ENCODE results near the gene KXD1. TPM values are rescaled to one million over a fixed set of nuclear protein-coding genes. Genes with fewer than 3 reads are reported as not detected.
"Not testable (repeated sequence)": the region's sequence is repeated elsewhere in the genome, so short reads cannot be mapped to it uniquely, and the experiment has no call there.

The KXD1 gene, protein sequence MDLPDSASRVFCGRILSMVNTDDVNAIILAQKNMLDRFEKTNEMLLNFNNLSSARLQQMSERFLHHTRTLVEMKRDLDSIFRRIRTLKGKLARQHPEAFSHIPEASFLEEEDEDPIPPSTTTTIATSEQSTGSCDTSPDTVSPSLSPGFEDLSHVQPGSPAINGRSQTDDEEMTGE
- total RNA-seq, result 16.4 TPM

DNA sequence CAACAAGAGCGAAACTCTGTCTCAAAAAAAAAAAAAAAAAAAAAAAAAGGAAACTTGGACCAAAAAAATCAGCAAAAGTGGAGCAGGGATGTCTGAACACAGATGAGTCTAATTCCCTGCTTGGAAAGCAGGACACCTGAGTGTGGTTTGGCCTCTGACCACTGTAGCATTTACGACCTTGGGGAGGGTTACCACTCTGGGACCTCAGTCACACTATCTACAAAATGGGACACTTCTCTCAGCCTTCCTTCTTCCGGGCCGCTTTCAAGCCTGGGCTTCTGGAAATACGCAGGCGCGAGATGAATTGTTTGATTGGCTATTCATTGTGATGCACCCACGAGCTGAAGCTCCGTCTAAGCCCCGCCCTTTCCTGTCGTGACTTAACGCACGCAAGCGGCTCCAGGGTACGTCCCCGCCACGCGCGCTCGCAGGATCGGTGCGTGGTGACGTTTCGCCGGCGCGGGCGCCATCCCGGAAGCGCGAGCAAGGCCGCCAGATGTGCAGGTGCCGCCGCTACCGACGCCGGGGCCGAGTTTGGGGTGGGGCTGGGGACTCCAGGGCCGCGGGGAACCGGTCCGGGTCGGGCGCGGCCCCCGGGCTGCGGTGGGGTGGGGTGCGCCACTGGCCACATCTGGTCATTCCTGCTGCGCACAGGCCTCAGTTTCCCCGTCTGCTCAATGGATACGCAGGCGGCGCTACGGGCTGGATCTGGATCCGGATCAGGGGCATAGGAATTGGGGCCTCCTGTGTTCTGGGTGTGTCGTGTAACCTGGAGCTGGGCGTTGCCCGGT lies at the start of gene KXD1:
KXD1 (plus strand) TSS at position 460 of the 791 bp plus-strand sequence. CDS start 4,187 bp downstream, outside the sequence.
- DNase-seq, result peak; percentile 95

DNA sequence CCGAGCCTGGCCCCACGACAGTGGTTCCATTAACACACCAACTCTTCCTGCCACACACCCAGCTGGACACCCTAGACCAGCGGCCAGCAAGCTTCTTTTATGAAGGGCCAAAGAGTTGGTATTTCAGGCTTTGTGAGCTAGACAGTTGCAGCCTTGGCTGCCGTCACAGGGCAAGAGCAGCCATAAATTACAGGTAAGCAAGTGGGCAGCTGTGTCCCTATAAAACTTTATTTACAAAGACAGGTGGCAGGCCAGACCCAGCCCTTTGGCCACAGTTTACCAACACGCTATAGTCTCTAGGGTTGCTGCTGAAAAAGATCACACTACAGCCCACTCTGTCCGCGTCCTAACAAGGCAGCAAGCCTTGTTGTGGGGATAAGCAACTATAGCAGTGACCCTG lies 49.1 kb upstream of the KXD1 start:
- DNase-seq, result no peak

DNA sequence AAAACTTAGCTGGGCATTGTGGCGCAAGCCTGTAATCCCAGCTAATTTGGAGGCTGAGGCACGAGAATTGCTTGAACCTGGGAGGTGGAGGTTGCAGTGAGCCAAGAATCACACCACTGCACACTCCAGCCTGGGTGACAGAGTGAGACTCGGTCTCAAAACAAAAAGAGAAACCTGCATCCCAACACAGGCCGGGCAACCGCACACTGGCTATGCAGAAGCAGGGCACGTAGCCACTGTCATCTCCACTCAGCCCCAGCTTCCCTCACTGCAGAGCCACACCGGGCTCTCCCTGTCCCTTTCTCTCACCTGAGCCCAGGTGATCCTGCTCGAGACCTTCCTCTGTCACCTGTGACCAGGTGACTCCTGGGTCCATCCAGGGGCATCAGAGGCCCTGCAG lies 47.5 kb upstream of the KXD1 start:
- DNase-seq, result no peak

DNA sequence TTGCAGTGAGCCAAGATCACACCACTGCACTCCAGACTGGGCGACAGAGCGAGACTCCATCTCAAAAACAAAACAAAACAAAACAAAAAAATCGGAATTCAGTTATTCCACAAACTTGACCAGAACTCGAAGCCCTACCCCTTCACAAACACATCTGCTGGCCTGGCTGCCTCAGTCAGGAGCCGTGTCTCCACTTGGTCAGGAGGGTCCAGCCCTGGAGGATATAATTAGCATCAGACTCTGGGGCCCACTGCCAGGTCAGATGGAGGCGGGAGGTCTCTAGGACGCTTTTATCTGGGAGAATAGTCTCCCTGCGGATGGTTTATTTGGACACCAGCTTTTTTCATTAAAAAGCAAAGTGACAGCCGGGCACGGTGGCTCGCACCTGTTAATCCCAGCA lies 43.8 kb upstream of the KXD1 start:
- no peak for DNase-seq

DNA sequence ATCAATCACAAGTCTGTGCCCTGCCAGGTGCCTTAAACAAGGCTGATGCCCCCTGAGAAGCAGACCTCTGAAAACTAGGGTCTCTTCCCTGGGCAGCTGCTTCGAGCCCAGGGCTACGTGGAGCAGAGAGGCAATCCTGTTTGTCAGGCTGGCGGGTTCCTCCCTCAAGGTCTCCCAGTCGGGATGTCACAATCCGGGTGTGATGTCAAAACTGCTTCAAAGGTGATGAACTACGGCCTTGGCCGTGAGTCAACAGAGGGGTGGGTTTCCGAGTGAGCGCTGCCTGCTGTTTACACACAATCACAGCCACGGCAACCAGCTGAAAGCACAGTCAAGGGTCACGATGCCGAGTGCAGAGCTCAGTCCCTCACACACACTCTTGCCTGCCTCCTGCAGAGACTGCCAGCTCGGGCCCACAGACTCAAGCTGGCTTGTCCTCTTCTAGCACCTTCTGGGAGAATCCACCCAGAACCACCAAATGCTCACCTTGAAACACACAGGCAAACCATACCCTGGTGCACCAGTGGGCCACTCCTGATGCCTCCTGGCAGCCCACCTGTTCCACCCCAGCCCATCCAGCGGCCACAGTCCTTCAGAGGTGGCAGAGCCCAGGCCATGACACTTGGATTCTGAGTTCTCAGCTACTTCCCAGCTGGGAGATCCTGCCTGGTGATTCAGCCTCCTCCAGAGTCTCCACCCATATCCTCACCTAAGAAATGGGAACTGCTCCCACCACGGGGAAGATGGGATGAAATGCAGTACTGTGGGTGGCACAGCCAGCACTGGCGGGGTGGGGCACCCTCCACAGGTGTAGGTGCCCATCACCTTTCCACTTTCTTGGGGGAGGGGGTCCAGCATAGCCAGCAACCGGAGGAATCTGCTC lies 42.6 kb upstream of the KXD1 start:
- no peak for DNase-seq

DNA sequence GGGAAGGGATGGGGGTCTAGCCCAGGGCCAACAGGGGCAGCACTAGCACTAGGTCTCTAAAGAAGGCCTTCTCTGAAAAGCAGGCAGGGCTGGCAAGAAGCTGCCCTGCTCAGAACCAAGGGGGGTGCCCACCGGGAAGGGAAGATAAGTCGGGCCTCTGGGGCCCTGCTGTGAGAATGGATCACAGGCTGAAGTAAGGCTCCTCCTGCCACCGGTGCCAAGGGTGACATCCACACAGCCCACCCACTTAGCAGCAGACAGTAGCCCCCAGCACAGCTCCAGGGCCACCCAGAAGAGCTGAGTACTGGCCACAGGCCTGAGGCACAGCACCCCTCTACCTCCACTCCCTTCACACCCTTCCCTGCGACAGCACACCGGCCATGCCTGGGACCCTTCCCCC lies 41.7 kb upstream of the KXD1 start:
- no peak for DNase-seq

DNA sequence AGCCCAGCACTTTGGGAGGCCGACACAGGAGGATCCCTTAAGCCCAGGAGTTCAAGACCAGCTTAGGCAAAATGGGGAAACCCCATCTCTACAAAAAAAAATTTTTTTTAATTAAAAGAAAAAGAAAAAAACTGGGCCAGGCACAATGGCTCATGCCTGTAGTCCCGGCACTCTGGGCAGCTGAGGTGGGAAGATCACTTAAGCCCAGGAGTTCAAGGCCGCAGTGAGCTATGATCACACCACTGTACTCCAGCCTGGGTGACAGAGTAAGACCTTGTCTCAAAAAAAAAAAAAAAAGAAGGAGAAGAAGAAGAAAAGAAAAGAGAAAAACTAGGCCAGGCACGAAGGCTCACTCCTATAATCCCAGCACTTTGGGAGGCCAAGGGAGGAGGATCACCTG lies 40.1 kb upstream of the KXD1 start:
- no peak for DNase-seq

DNA sequence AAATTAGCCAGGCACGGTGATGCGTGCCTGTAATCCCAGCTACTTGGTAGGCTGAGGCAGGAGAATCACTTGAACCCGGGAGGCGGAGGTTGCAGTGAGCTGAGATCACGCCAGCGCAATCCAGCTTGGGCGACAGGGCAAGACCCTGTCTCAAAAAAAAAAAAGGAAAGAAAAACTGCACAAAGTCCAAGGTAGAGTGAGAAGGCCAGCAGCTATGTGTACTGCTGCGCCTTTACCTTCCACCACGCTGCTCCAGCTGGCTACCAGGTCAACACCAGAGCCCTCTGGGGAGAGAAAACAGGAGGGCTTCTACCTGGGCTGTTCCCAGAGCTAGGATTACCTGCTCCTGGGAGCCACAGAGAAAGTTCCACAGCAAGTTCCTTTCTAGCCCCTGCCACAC lies 39.0 kb upstream of the KXD1 start:
- DNase-seq, result no peak

DNA sequence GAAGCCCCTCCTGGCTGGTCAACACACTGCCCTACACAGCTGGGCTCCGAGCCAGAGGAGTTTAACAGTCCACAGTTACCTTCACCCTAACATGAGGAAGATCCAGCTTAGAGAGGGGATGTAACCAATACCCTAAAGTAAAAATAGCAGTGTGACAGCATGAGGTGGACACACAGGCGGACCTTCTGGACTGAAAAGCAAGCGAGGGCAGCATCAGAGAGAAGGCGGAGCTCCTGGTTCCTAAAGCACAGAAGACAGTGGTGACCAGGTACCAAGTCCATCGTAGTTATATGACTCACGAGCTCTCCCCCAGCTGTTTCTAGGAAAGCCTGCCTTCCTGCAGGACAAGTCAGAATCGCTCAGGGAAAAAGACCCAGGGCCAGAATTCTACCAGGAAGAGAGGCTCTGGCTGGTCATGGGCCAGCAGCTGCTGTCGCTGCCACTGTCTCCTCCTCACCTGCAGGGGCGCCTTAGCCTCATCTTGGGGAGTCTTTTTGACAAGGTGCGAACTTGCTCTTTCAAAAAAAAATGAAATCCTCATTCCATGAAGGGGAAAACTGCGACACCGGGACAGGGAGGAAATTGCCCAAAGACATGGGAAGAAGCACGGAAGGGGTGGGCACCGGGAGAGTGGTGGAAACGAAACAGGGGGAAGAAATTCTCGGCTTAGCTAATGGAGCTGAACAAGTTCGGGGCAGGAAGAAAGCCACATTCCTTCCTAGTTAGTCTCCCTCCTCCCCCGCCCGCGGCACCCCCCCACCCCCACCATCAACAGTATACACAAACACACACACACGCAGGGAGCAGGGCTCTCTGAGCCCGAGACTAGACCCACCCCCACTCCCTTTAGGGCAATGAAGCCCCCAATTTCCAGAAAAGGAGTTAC lies 37.5 kb upstream of the KXD1 start:
- DNase-seq, result no peak

DNA sequence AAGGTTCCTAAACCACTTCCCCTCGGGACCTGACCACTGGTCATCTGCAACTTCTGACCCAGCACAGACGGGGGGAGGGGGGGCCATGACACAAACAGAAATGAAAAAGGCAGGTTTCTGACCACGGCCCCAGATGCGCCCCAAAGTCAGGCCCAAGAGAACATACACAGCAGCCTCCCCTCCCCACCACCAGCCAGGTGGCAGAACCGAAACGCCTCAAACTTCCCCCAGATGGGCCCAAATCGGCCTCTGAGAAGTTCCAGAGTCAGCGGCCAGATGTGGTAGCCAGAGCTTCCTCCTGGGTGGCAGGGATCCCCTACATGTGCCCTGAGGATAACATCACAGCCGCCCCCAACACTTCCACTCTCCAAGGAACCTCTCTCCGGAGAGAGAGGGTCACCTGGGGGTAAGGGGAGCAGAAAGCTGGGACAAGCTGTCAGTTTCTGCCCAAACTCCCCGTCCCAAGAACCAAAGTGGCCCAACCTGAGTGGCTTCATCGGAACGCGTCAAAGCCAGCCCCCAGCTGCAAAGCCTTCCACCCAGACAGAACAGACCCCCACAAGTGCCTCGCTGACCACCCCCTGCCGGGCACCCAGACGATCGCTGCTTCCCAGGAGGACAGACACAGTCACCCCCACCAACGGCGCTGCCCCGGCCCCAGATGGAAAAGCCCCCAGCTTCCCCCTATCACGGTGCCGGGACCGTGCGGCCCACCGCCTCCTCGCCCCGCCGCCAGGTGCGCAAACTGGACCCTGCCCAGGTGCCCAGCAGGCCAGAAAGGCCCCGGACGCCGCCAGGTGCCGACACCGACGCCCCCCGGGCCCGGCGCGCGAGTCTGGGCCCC lies 36.6 kb upstream of the KXD1 start:
- DNase-seq, result no peak

DNA sequence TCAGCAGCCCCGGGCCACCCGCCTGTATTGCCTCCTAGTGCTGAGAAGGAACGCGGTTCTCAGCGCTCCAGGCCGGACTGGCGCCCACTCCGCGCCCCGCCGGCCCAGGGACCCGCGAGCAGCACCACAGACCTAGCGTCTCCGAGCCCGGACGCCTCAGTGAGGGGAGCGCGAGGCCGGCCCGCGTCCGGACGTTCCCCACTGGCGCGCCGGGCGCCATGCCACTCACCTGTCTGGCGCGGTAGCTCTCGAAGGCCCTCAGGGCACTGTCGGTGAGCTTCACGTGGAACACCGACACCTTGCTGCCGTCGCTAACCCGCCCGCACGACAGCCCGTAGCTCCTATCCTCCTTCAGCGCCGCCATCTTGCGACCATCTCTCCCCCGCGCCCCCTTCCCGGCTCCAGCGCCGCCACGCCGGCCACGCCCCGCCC lies 36.0 kb upstream of the KXD1 start, which contains the start of gene ELL:
ELL (minus strand) TSS at position 379 of the 432 bp plus-strand sequence; CDS start at position 364, 15 bp downstream.
- no peak for DNase-seq

DNA sequence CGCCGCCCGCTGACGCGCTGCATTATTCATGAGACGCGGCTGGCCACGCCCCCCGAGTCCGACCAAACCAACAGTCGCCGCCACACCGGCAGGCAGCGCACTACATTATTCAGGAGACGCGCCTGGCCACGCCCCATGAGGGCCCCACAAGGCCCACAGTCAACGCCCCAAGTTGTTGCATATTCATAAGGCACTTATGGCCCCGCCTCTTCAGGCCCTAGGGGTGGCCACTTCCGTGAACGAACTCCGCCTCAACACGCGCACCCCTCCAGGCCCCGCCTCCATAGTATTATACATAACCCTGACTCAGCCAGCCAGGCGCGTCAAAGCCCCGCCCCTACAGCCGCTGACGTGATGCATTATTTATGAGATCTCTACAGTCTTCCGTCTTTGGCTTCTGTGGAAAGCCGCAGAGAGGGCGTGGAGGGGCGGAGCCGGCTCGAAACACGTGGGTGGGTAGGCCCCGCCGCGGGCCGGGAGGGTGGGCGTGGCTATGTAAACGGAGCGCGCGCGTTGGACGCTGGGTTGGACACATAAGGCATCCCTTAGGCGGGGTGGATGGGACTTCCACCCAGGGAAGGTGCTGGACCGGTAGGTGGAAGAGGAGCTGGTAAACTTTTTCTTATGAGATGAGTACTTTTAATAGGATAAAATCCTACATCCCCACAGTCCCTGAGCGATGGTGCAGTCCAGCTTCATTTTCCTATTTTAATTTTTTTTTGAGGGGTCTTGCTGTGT lies 35.4 kb upstream of the KXD1 start:
- peak; percentile 100 for DNase-seq

DNA sequence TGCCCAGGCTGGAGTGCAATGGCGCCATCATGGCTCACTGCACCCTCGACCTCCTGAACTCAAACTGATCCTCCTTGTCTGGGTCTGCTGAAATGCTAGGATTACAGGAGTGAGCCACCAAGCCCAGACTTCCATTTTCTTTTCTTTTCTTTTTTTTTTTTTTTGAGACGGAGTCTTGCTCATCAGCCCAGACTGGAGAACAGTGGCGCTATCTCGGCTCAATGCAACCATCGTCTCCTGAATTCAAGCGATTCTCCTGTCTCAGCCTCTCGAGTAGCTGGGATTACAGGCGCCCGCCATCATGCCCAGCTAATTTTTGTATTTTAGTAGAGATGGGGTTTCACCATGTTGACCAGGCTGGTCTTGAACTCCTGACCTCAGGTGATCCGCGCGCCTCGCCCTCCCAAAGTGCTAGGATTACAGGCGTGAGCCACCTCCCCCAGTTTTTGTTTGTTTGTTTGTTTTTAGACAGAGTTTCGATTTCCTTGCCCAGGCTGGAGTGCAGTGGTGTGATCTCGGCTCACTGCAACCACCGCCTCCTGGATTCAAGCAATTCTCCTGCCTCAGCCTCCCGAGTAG lies 34.7 kb upstream of the KXD1 start:
- not testable (repeated sequence) for DNase-seq

DNA sequence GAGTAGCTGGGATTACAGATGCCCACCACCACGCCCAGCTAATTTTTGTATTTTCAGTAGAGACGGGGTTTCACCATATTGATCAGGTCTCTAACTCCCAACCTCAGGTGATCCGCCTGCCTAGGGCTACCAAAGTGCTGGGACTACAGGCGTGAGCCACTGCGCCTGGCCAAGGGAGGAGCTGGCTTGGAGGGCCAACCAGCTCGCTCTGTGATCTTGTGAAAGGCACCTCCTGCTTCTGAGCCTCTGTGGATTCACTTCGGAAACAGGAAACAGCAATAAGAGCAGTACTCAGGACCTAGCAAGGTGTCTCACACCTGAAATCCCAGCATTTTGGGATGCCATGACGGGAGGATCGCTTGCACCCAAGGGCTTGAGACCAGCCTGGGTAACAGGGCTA lies 33.8 kb upstream of the KXD1 start:
- no peak for DNase-seq

DNA sequence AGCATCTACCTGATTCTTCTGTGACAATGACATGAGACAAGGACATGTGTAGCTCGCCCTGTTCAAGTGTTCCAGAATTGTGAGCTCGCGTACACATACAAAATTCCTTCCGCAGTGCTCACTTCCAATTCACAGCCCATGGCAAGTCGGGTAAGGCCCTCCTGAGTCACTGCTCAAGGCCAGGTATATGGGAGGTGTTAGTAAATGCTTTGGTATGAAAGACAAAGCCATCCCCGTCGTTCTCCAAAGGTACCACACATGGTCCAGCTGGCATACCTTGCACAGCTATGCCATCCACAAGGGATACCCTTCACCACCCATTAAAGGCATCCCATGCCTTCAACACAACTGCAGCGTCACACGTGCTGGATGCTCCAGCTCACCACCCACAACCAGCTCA lies 31.4 kb upstream of the KXD1 start:
- no peak for DNase-seq

DNA sequence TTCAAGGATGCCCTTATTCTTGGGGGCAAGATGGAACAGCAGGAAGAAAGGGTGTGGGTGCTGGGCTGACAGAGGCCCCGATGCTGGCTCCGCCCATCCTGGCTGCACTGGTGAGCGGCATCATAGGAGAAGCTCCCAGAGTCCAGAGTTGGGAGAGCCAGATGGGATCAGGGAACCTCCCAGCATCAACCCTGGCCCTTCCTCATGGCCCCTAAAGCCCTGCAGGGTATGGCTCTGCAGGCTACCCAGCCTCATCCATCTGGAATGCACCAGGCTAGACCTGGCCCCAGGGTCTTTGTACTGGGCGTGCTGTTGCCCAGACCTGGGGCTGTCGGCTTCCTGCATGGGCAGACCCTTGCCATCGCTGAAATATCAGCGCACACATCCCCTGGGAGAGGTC lies 27.9 kb upstream of the KXD1 start:
- DNase-seq, result no peak

DNA sequence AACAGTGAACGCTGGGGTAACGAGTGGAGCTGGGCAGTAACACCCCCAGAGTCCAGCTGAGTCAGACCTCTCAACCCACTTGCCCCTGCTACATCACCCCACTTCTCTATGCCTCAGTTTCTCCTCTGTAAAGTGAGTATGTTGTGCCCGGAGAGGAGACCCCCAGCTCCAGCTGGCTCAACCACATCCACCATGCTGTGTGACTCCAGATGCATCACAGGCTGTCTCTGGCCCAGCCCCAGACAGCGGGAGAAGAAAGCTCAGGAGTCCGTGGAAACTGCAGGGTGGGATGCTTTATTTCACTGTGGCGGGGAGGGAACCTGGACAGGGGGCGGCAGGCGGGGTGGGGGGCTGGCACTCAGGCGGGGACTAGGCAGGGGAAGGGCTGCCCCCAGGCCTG lies 26.2 kb upstream of the KXD1 start:
- DNase-seq, result no peak

DNA sequence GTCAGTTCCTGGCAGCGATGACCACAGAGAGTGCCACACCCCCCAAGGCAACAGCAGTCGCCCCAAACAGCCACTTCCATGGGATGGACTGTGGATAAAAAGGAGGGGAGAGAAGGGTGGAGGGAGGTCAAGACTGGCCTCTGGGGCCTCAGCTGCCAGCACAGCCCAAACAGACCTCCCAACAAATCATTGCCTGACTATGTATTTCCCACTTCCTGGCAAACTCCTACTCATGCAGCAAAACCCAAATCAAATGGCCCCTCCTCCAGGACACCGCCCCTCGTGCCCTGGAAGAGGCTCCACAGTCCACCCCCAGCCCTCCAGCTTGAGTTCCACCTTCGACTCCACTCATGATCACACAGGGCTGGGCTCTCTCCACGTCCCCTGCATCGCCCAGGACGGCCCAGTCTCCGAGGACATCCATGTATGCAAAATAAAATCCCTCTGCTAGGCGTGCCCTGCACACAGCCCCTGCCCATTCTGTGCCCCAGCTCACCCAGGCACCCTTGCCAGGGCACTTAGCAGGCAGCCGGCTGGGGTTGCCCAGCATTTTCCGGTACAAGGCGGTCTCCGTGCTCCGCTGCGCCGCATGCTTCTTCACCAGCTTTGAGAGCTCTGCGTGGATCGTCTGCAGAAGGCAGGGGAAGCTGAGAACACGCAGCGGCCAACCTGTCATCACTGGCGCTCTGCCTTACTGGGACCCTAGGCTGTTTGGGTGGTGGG lies 25.3 kb upstream of the KXD1 start:
- no peak for DNase-seq

DNA sequence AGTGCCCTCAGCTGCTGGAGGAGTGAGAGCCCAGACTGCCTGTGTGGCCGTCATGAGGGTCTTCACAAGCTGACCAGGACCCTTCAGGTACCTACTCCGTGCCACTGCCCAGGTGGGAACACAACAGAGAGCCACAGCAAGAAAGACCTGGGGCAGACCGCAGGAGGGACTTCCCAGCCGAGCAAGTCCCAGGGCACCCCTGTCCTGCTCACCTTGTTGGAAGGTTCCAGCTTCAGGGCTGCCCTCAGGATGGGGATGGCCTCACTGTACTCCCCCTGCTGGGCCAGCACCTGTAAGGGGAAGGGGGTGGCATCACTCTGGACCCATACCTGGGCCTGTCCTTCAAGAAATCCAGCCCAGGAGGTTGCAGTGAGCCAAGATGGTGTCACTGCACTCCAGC lies 24.6 kb upstream of the KXD1 start:
- DNase-seq, result no peak
